OCI-LY7 (cell line): Measurements from ENCODE around the gene VAMP4. TPM values are rescaled to one million over a fixed set of nuclear protein-coding genes. Genes with fewer than 3 reads are reported as not detected.

Experiments used
- BruUV-seq: library from RNA; stranded (reverse); fragments of 400-500 nt; replicated peaks from 2 replicates; lab custom pipeline; 2021; lab: Mats Ljungman, UMichigan
- CTCF ChIA-PET: fragments of 300-600 bp; sonication (Branson Sonifier 250); formaldehyde crosslinking; loops from one replicate; lab custom pipeline; 2022; ENCODE audit warnings: antibody characterized with exemption; ENCODE audit not compliant: unreplicated experiment; lab: Charles Lee
- POLR2A ChIA-PET: fragments of 300-600 bp; sonication (Branson Sonifier 250); formaldehyde crosslinking; loops from one replicate; lab custom pipeline; 2022; ENCODE audit warnings: antibody characterized with exemption; lab: Charles Lee
- DNase-seq: peaks from one replicate; pipeline ENCODE4 v3.0.0-alpha.2; 2015; ENCODE audit warnings: low spot score
- H2AFZ ChIP-seq: fragments of 200-600 bp; sonication (generic), shearing (Covaris generic); 2 replicates; pipeline ENCODE4 v1.6.1; 2014; ENCODE audit warnings: mild to moderate bottlenecking, antibody characterized with exemption, low read length, moderate library complexity
- H3K27ac ChIP-seq: fragments of 200-600 bp; sonication (generic); 2 replicates; pipeline ENCODE4 v1.5.1; 2014; ENCODE audit warnings: mixed run types, low read depth, mild to moderate bottlenecking, moderate library complexity, low read length, inconsistent platforms; ENCODE audit not compliant: poor library complexity, severe bottlenecking
- H3K36me3 ChIP-seq: fragments of 200-600 bp; sonication (generic); 2 replicates; pipeline ENCODE4 v1.6.1; 2014; ENCODE audit warnings: mild to moderate bottlenecking, antibody characterized with exemption, low read length, moderate library complexity, mixed read lengths; ENCODE audit not compliant: insufficient read depth
- H3K4me1 ChIP-seq: fragments of 200-600 bp; sonication (generic); 2 replicates; pipeline ENCODE4 v1.5.1; 2014; ENCODE audit warnings: mild to moderate bottlenecking, low read length; ENCODE audit not compliant: insufficient read depth, poor library complexity, severe bottlenecking
- H3K4me2 ChIP-seq: fragments of 200-600 bp; sonication (generic); 2 replicates; pipeline ENCODE4 v1.6.1; 2014; ENCODE audit warnings: mild to moderate bottlenecking, low read length
- H3K4me3 ChIP-seq: fragments of 200-600 bp; sonication (generic); 2 replicates; pipeline ENCODE4 v1.5.1; 2014; ENCODE audit warnings: mild to moderate bottlenecking, low read depth, low read length; ENCODE audit not compliant: poor library complexity, severe bottlenecking
- H3K79me2 ChIP-seq: fragments of 200-600 bp; sonication (generic); 2 replicates; pipeline ENCODE4 v1.6.1; 2016; ENCODE audit warnings: low read depth, mild to moderate bottlenecking, low read length, moderate library complexity, mixed read lengths; ENCODE audit not compliant: insufficient read depth
- H3K9me2 ChIP-seq: fragments of 200-600 bp; sonication (generic); 2 replicates; pipeline ENCODE4 v1.6.1; 2016; ENCODE audit warnings: mild to moderate bottlenecking, low read length, mixed read lengths; ENCODE audit not compliant: insufficient read depth
- H3K9me3 ChIP-seq: fragments of 200-600 bp; sonication (generic); 2 replicates; pipeline ENCODE4 v1.6.1; 2014; ENCODE audit warnings: mild to moderate bottlenecking, mixed run types, low read length, mixed read lengths
- H4K20me1 ChIP-seq: fragments of 200-600 bp; sonication (generic); 2 replicates; pipeline ENCODE4 v1.6.1; 2014; ENCODE audit warnings: mild to moderate bottlenecking, antibody characterized with exemption, low read length, moderate library complexity, mixed read lengths; ENCODE audit not compliant: insufficient read depth
- CTCF ChIP-seq: fragments of 200-600 bp; sonication (generic); conservative IDR thresholded peaks from 2 replicates; pipeline ENCODE4 v1.5.1; 2014; ENCODE audit warnings: mild to moderate bottlenecking, antibody characterized with exemption, low read length, moderate library complexity, mixed read lengths
- EZH2phosphoT487 ChIP-seq: fragments of 200-600 bp; sonication (generic); IDR thresholded peaks from 2 replicates; pipeline ENCODE4 v1.6.1; 2018; ENCODE audit warnings: low read depth, borderline replicate concordance, mild to moderate bottlenecking, mixed run types, antibody characterized with exemption, low read length, moderate library complexity, mixed read lengths
- intact Hi-C: fragments of 100-400 bp; cut with micrococcal nuclease; formaldehyde crosslinking; loops from one replicate; pipeline ENCODE4 v1.10.0; 2022; ENCODE audit not compliant: unreplicated experiment
- total RNA-seq, 2 experiments: library from RNA; depleted of rRNA in 1 of 2; stranded (reverse); fragments of >200 nt in 1 of 2; shearing (Covaris generic) in 1 of 2; gene quantifications; 2 replicates each; pipeline ENCODE4 v1.2.3, GENCODE V29; 2014 to 2022

Gene VAMP4
- total RNA-seq, 2 experiments from 2014 or later, result 3.4 to 7.7 TPM

GRCh38 chr1:171785766-171786165, 43.9 kb upstream of the VAMP4 start:
- CTCF ChIA-PET, result no interaction called here
- Histone ChIP-seq H3K79me2 (peaks cover 38% of the 10 kb centered on the region), H3K9me2 (no peaks in the 10 kb centered on the region), H2AFZ (no peak overlapping the region), H3K9me3 (no peaks in the 10 kb centered on the region), H3K27ac (no peak overlapping the region), H3K4me2 (no peak overlapping the region), H3K4me1 (peaks cover 27% of the 10 kb centered on the region), H3K36me3 (peaks cover 73% of the 10 kb centered on the region), H4K20me1 (peaks cover 5% of the 10 kb centered on the region; the same call in 1 of the 2 replicates), H3K4me3 (no peak overlapping the region)
- DNase-seq, result no peak
- no TSS peak for BruUV-seq
- TF ChIP-seq EZH2phosphoT487, result no peak
- no peak for TF ChIP-seq CTCF
- POLR2A ChIA-PET, result interaction anchor here (0.6 to 0.9 kb wide), 2 partner anchors 18 to 255 kb away, joined by 3 to 4 read pairs; no protein-coding TSS in a partner anchor
- intact Hi-C loops, result no loop called here

GRCh38 chr1:171784784-171785183, 42.9 kb upstream of the VAMP4 start:
- BruUV-seq, result no TSS peak
- TF ChIP-seq CTCF (no peak), EZH2phosphoT487 (no peak)
- no peak overlapping the region for H3K27ac ChIP-seq
- H3K79me2 ChIP-seq, result peaks cover 38% of the 10 kb centered on the region
- intact Hi-C loops, result loop anchor here (5.0 kb wide), 2 partner anchors 137 to 297 kb away; partner anchors contain the start of gene PRRC2C
- ChIA-PET CTCF (interaction anchor here (0.5 kb wide), 1 partner anchor 42 kb away, joined by 3 read pairs; no protein-coding TSS in a partner anchor), POLR2A (interaction anchor here (0.8 to 1.4 kb wide), 3 partner anchors 11 to 41 kb away, joined by 3 to 6 read pairs (median 3); no protein-coding TSS in a partner anchor)
- no peak for DNase-seq
- no peaks in the 10 kb centered on the region for H3K9me3 ChIP-seq
- peak overlapping the region; percentile 40 for H3K4me3 ChIP-seq
- H4K20me1 ChIP-seq, result peaks cover 5% of the 10 kb centered on the region; the same call in 1 of the 2 replicates
- H3K4me2 ChIP-seq, result peak overlapping the region; percentile 50
- no peak overlapping the region for H2AFZ ChIP-seq
- no peaks in the 10 kb centered on the region for H3K9me2 ChIP-seq
- peaks cover 34% of the 10 kb centered on the region for H3K4me1 ChIP-seq
- H3K36me3 ChIP-seq, result peaks cover 63% of the 10 kb centered on the region
